Neural crest cell (in vitro differentiated cells): Measurements from ENCODE around the gene TTC5. TPM values are rescaled to one million over a fixed set of nuclear protein-coding genes. Genes with fewer than 3 reads are reported as not detected.
"Not testable (repeated sequence)": the region's sequence is repeated elsewhere in the genome, so short reads cannot be mapped to it uniquely, and the experiment has no call there.

Experiments used
- DNase-seq: peaks from one replicate; pipeline ENCODE4 v3.0.0; 2021; ENCODE audit warnings: low read depth, mixed read lengths, low spot score
- H3K27ac Mint-ChIP-seq: one replicate; pipeline ENCODE4 v1.8.0; 2021; ENCODE audit warnings: mild to moderate bottlenecking, mixed read lengths; ENCODE audit not compliant: unreplicated experiment
- H3K27me3 Mint-ChIP-seq: 2 replicates; pipeline ENCODE4 v1.8.0; 2021; ENCODE audit warnings: low read depth, mild to moderate bottlenecking, mixed read lengths
- H3K36me3 Mint-ChIP-seq: 2 replicates; pipeline ENCODE4 v1.8.0; 2021; ENCODE audit warnings: low read depth, mild to moderate bottlenecking, mixed read lengths
- H3K4me1 Mint-ChIP-seq: 2 replicates; pipeline ENCODE4 v1.8.0; 2021; ENCODE audit warnings: mixed read lengths
- H3K4me3 Mint-ChIP-seq: one replicate; pipeline ENCODE4 v1.8.0; 2021; ENCODE audit warnings: mild to moderate bottlenecking, mixed read lengths
- H3K9me3 Mint-ChIP-seq: 2 replicates; pipeline ENCODE4 v1.8.0; 2021; ENCODE audit warnings: mixed read lengths
- CTCF ChIP-seq: fragments of 200-600 bp; sonication (generic); conservative IDR thresholded peaks from 2 replicates; pipeline ENCODE4 v1.5.0; 2021; ENCODE audit warnings: antibody characterized with exemption, mild to moderate bottlenecking
- total RNA-seq: library from RNA; stranded (reverse); gene quantifications from 2 replicates; pipeline ENCODE4 v1.2.1, GENCODE V29; 2021

TTC5 gene
- total RNA-seq, 1 donor from 2014 or later: 25.6 TPM

DNA sequence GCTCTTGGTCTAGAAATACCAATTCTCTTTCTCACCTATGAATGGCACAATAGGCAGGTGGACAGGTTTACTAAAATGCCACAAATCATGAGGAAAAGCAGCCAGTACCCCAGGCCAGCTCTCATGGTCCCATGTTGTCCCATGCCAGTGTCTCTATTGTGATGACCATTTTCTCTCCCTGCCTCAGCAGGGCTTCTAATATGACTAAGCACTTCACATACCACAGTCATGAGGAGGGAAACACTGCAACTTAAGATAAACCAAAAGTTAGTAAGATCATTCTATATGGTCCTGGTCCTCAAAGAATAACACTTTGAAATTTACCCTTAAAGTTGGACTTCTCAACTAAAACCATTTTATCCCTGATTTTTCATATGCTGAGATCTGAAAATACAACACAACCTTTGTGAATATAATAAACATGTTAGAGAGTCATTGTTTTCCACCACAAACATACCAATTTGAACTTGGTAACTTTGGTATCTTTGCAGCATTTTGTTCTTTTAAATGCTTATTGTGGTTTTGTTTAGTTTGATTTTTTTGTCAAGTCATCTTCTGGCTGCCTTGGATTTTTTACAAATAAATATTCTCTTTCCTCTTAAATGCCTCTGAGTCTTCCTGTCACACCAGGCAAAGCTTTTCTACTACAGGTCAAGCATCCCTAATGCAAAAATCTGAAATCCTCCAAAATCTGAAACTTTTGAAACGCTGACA lies 3.6 kb downstream of the TTC5 start:
- no peak for TF ChIP-seq CTCF
- Mint-ChIP-seq H3K27me3 (no peaks in the 10 kb centered on the region), H3K36me3 (peaks cover 11% of the 10 kb centered on the region), H3K27ac (no peak overlapping the region), H3K4me3 (no peak overlapping the region), H3K9me3 (no peaks in the 10 kb centered on the region), H3K4me1 (peaks cover 23% of the 10 kb centered on the region)
- DNase-seq: no peak

DNA sequence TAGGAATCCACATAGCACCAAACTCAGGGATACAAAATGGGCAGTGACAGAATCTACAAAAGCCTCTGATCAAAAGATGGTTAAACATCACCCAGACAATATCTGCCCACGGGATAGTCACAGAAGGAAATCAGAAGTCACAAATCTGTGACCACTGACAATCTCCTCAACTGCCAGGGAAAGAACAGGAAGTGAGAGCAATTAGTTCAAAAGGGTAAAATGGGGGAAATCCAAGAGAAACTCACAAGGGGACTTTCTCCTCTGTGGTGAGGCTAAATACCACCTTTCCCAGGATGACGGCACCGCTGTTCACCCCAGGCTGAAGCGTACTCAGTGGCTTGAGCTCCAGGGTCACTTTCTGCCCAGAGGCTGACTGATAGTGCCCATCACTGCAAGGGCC lies 10.7 kb downstream of the TTC5 start:
- DNase-seq: no peak
- H3K27me3 Mint-ChIP-seq: no peaks in the 10 kb centered on the region
- TF ChIP-seq CTCF: no peak
- H3K4me1 Mint-ChIP-seq: no peaks in the 10 kb centered on the region
- no peak overlapping the region for H3K4me3 Mint-ChIP-seq
- no peak overlapping the region for H3K27ac Mint-ChIP-seq
- H3K36me3 Mint-ChIP-seq: peaks cover 13% of the 10 kb centered on the region
- no peaks in the 10 kb centered on the region for H3K9me3 Mint-ChIP-seq

DNA sequence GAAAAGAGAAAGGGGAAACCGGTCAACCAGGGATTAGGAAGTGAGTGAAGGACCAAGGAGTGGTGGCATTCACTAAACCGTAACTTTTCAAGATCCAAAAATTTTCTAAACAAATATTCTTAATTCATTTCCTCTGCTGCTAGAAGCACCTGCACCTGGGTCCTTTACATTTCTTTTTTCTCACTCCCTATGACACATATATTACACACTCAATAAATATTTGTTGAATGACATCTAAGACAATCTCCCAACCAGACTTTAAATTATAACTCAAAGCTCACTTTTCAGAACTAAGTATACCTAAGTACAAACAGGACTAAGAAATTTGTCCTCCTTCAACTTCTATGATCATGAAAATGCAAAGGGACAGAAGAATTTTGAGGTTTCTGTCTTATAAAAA lies 11.1 kb downstream of the TTC5 start:
- Mint-ChIP-seq H3K27me3 (no peaks in the 10 kb centered on the region), H3K36me3 (peaks cover 13% of the 10 kb centered on the region), H3K4me3 (no peak overlapping the region), H3K27ac (no peak overlapping the region), H3K4me1 (no peaks in the 10 kb centered on the region), H3K9me3 (no peaks in the 10 kb centered on the region)
- no peak for DNase-seq
- no peak for TF ChIP-seq CTCF

DNA sequence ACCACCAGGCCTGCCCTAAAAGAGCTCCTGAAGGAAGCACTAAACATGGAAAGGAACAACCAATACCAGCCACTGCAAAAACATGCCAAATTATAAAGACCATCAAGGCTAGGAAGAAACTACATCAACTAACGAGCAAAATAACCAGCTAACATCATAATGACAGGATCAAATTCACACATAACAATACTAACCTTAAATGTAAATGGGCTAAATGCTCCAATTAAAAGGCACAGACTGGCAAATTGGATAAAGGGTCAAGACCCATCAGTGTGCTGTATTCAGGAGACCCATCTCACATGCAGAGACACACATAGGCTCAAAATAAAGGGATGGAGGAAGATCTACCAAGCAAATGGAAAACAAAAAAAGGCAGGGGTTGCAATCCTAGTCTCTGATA lies 23.8 kb downstream of the TTC5 start:
- H3K36me3 Mint-ChIP-seq: peaks cover 66% of the 10 kb centered on the region
- not testable (repeated sequence) for H3K4me1 Mint-ChIP-seq

DNA sequence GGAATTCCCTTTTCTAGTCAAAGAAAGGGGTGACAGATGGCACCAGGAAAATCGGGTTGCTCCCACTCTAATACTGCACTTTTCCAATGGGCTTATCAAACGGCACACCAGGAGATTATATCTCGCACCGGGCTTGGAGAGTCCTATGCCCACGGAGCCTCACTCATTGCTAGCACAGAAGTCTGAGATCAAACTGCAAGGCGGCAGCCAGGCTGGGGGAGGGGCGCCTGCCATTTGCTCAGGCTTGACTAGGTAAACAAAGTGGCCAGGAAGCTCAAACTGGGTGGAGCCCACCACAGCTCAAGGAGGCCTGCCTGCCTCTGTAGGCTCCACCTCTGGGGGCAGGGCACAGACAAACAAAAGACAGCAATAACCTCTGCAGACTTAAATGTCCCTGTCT lies 25.5 kb downstream of the TTC5 start:
- Mint-ChIP-seq H3K9me3 (peaks cover 15% of the 10 kb centered on the region), H3K36me3 (peaks cover 60% of the 10 kb centered on the region)
- H3K4me1 Mint-ChIP-seq, H3K4me3 Mint-ChIP-seq, DNase-seq, H3K27ac Mint-ChIP-seq, H3K27me3 Mint-ChIP-seq: not testable (repeated sequence)

More for the DNA sequence above, 23.8 kb downstream of the TTC5 start:
- H3K27ac Mint-ChIP-seq, DNase-seq, H3K4me3 Mint-ChIP-seq, H3K27me3 Mint-ChIP-seq: not testable (repeated sequence)
- H3K9me3 Mint-ChIP-seq: peaks cover 11% of the 10 kb centered on the region

DNA sequence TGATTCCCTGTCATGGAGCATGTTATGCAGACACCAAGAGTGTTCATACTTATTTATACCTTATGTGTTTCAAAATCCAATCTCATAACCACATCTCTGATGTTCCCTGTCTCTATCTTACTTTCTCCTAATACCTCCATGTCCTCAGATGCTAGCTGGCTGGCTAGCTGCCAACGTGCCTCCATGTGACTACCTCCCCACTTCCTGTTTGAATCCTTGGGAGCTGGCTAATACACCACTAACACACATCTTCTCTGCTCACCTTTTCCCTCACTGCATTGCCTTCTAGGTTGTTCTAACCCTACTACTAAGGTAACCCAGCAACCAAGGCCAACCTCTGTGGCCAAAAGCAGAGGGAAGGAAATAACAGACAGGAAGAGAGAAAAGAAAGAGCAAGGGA lies 27.3 kb downstream of the TTC5 start:
- Mint-ChIP-seq H3K4me1 (no peaks in the 10 kb centered on the region), H3K27ac (no peak overlapping the region), H3K36me3 (peaks cover 69% of the 10 kb centered on the region), H3K9me3 (peaks cover 27% of the 10 kb centered on the region), H3K27me3 (no peaks in the 10 kb centered on the region), H3K4me3 (no peak overlapping the region)
- no peak for TF ChIP-seq CTCF
- no peak for DNase-seq
